A549 (cell line): ENCODE measurements around the gene TGFBR2. TPM values are rescaled to one million over a fixed set of nuclear protein-coding genes. Genes with fewer than 3 reads are reported as not detected.

Experiments
- ATAC-seq, 2 experiments: fragments of 200-7000 bp in 1 of 2; fragments of >200 bp in 1 of 2; cut with Nextera tagmentation in 1 of 2; cut with Tn5 transposase in 1 of 2; 3 replicates each; pipeline versions ENCODE4 v1.8.0 to v1.9.1; 2018 to 2020; ENCODE audit warnings: mild to moderate bottlenecking in 1 of 2, moderate library complexity in 1 of 2
- CTCF ChIA-PET: fragments of 300-600 bp; sonication (Branson Sonifier 250); formaldehyde crosslinking; extraction: SDS; loops from one replicate; lab custom pipeline; 2021; ENCODE audit warnings: antibody characterized with exemption, inconsistent platforms; lab: Yijun Ruan, JAX
- POLR2A ChIA-PET: fragments of 350-600 bp; formaldehyde crosslinking; extraction: SDS; loops from one replicate; lab custom pipeline; 2021; ENCODE audit warnings: antibody characterized with exemption, inconsistent platforms; lab: Yijun Ruan, JAX
- DNase-seq, 2 experiments: peaks; one replicate each; pipeline versions ENCODE4 v3.0.0 to v3.0.0-alpha.2; 2011 to 2016; ENCODE audit warnings: low read depth in 1 of 2, low spot score in 1 of 2
- FAIRE-seq: peaks from 2 replicates; lab custom pipeline; 2011; peaks lifted over from hg19 to GRCh38; lab: Jason Lieb, UNC
- H3K27ac ChIP-seq, 2 experiments: fragments of >200 bp; sonication (Bioruptor Twin); formaldehyde crosslinking; 3 replicates each; pipeline ENCODE4 v1.5.1; 2016 to 2017
- H3K4me1 ChIP-seq: fragments of >200 bp; sonication (Bioruptor Twin); formaldehyde crosslinking; 3 replicates; pipeline ENCODE4 v1.6.1; 2016
- H3K4me2 ChIP-seq: fragments of >200 bp; sonication (Bioruptor Twin); formaldehyde crosslinking; 3 replicates; pipeline ENCODE4 v1.6.1; 2016
- H3K4me3 ChIP-seq: fragments of >200 bp; sonication (Bioruptor Twin); formaldehyde crosslinking; 3 replicates; pipeline ENCODE4 v1.5.1; 2016
- H3K9me3 ChIP-seq: fragments of >200 bp; sonication (Bioruptor Twin); formaldehyde crosslinking; 3 replicates; pipeline ENCODE4 v1.6.1; 2016
- ATOH8 ChIP-seq: fragments of 250-450 bp; sonication (Bioruptor Pico); IDR thresholded peaks from 2 replicates; pipeline ENCODE4 v1.5.0; 2020; ENCODE audit warnings: low read depth, mild to moderate bottlenecking, moderate library complexity
- BHLHE40 ChIP-seq: IDR thresholded peaks from 2 replicates; pipeline ENCODE4 v1.6.1; 2012; ENCODE audit warnings: low read depth, low read length, inconsistent platforms
- CBX2 ChIP-seq: fragments of 200-600 bp; sonication (generic); IDR thresholded peaks from 2 replicates; pipeline ENCODE4 v1.6.1; 2016; ENCODE audit warnings: low read depth, mild to moderate bottlenecking, borderline replicate concordance
- EHF ChIP-seq: fragments of 250-450 bp; sonication (Bioruptor Pico); IDR thresholded peaks from 2 replicates; pipeline ENCODE4 v1.5.0; 2020; ENCODE audit warnings: mild to moderate bottlenecking
- ESRRA ChIP-seq: fragments of 150-350 bp; IDR thresholded peaks from 2 replicates; pipeline ENCODE4 v1.6.1; 2014; ENCODE audit warnings: mild to moderate bottlenecking, low read length, borderline replicate concordance
- FOSB ChIP-seq: fragments of 250-450 bp; sonication (Bioruptor Pico); IDR thresholded peaks from 2 replicates; pipeline ENCODE4 v1.5.0; 2020; ENCODE audit warnings: mild to moderate bottlenecking, moderate library complexity
- FOSL2 ChIP-seq, 2 experiments: fragments of 450-650 bp in 1 of 2; fragments of >200 bp in 1 of 2; sonication (Bioruptor Twin) in 1 of 2; formaldehyde crosslinking; IDR thresholded peaks; 2 replicates each; pipeline versions ENCODE4 v1.5.0 to v1.6.1; 2016 to 2020; ENCODE audit warnings: mild to moderate bottlenecking in 1 of 2, moderate library complexity in 1 of 2
- FOXS1 ChIP-seq: fragments of 250-450 bp; sonication (Bioruptor Pico); IDR thresholded peaks from 2 replicates; pipeline ENCODE4 v1.5.0; 2020; ENCODE audit warnings: mild to moderate bottlenecking, moderate library complexity
- HDAC2 ChIP-seq: fragments of 200-600 bp; sonication (generic); IDR thresholded peaks from 2 replicates; pipeline ENCODE4 v1.6.1; 2016
- HEYL ChIP-seq: fragments of 250-450 bp; sonication (Bioruptor Pico); IDR thresholded peaks from 2 replicates; pipeline ENCODE4 v1.8.0; 2021; ENCODE audit warnings: mild to moderate bottlenecking, moderate library complexity
- HMGXB4 ChIP-seq: fragments of 250-450 bp; sonication (Bioruptor Pico); IDR thresholded peaks from 2 replicates; pipeline ENCODE4 v1.5.0; 2021; ENCODE audit warnings: mild to moderate bottlenecking, moderate library complexity, borderline replicate concordance
- HOXA7 ChIP-seq: fragments of 250-450 bp; sonication (Bioruptor Pico); IDR thresholded peaks from 2 replicates; pipeline ENCODE4 v1.5.0; 2020; ENCODE audit warnings: mild to moderate bottlenecking, moderate library complexity
- KDM5A ChIP-seq: fragments of 200-600 bp; sonication (generic); IDR thresholded peaks from 2 replicates; pipeline ENCODE4 v1.6.1; 2016; ENCODE audit warnings: antibody characterized with exemption, mild to moderate bottlenecking
- MAFK ChIP-seq: fragments of 450-650 bp; IDR thresholded peaks from 2 replicates; pipeline ENCODE4 v1.6.1; 2014; ENCODE audit not compliant: partially characterized antibody
- PHF8 ChIP-seq: fragments of 200-600 bp; sonication (generic); IDR thresholded peaks from 2 replicates; pipeline ENCODE4 v1.6.1; 2016; ENCODE audit warnings: low read depth, mild to moderate bottlenecking, antibody characterized with exemption, moderate library complexity, borderline replicate concordance
- POLR2A ChIP-seq: IDR thresholded peaks from 2 replicates; pipeline ENCODE4 v1.6.1; 2012; ENCODE audit warnings: mild to moderate bottlenecking, low read length
- POLR2AphosphoS2 ChIP-seq: conservative IDR thresholded peaks from 2 replicates; pipeline ENCODE4 v1.6.1; 2012; ENCODE audit warnings: low read length, improper control_type of control experiment, inconsistent platforms
- RARB ChIP-seq: fragments of 250-450 bp; sonication (Bioruptor Pico); IDR thresholded peaks from 2 replicates; pipeline ENCODE4 v1.8.0; 2021; ENCODE audit warnings: mild to moderate bottlenecking, moderate library complexity
- RCOR1 ChIP-seq: fragments of 150-350 bp; IDR thresholded peaks from 2 replicates; pipeline ENCODE4 v1.6.1; 2014; ENCODE audit warnings: antibody characterized with exemption, low read length, low read depth
- REST ChIP-seq: fragments of 200-600 bp; sonication (generic); IDR thresholded peaks from 2 replicates; pipeline ENCODE4 v1.6.1; 2016; ENCODE audit warnings: antibody characterized with exemption, mild to moderate bottlenecking, moderate library complexity
- RFX5 ChIP-seq: fragments of 450-650 bp; IDR thresholded peaks from 2 replicates; pipeline ENCODE4 v1.7.1; 2014; ENCODE audit warnings: antibody characterized with exemption, mild to moderate bottlenecking, moderate library complexity
- SREBF2 ChIP-seq: fragments of 450-650 bp; IDR thresholded peaks from 2 replicates; pipeline ENCODE4 v1.6.1; 2014; ENCODE audit warnings: mild to moderate bottlenecking, moderate library complexity
- TFCP2L1 ChIP-seq: fragments of 250-450 bp; sonication (Bioruptor Pico); IDR thresholded peaks from 2 replicates; pipeline ENCODE4 v1.5.0; 2021; ENCODE audit warnings: mild to moderate bottlenecking
- USF2 ChIP-seq: fragments of 450-650 bp; IDR thresholded peaks from 2 replicates; pipeline ENCODE4 v1.6.1; 2014; ENCODE audit warnings: antibody characterized with exemption
- ZFP36 ChIP-seq: fragments of 450-650 bp; IDR thresholded peaks from 2 replicates; pipeline ENCODE4 v1.6.1; 2014; ENCODE audit warnings: borderline replicate concordance; ENCODE audit not compliant: partially characterized antibody
- ZNF302 ChIP-seq: fragments of 250-450 bp; sonication (Bioruptor Pico); IDR thresholded peaks from 2 replicates; pipeline ENCODE4 v1.9.0; 2021; ENCODE audit warnings: inconsistent platforms, mild to moderate bottlenecking, moderate library complexity
- WGBS: methylation state at CpG from one replicate; pipeline ENCODE4 v1.1.6; 2017; ENCODE audit errors: missing lambda C conversion rate; 5-methylcytosine and 5-hydroxymethylcytosine counted together
- polyA plus RNA-seq, 4 experiments: library from polyadenylated mRNA; depleted of rRNA in 3 of 4; stranded (reverse); fragments of >200 nt; fragmentation: RNase III in 1 of 4; extraction: RNeasy Plus Mini Kit Qiagen cat#74134 plus additional on column Dnase treatment in 1 of 4; gene quantifications; 2 replicates in 3 of 4; 3 replicates in 1 of 4; pipeline ENCODE4 v1.2.3, GENCODE V29; 2011 to 2017
- TF ChIP-seq, protein P1 (sequence below): IDR thresholded peaks from 2 replicates; pipeline ENCODE4 v1.6.1; 2012

Gene TGFBR2
- polyA plus RNA-seq, 2 of the 4 experiments (the other 2 are of a cell fraction) = 48.5 to 97.4 TPM

- peak overlapping the region in 1 of 2 experiments; percentile 45; a peak in 3 of 6 replicates for H3K27ac ChIP-seq
- DNase-seq (no peak), FAIRE-seq (no peak), ATAC-seq (no peak)
- CTCF ChIA-PET = interaction anchor here (1.1 kb wide), 1 partner anchor 82 kb away, joined by 3 read pairs; no protein-coding TSS in a partner anchor
- WGBS = 91% methylated on average over 2 of the region's 2 CpGs
- H3K4me1 ChIP-seq = peaks cover 46% of the 10 kb centered on the region
- POLR2A ChIA-PET = no interaction called here
- no peak overlapping the region for H3K4me3 ChIP-seq
- no peak overlapping the region for H3K4me2 ChIP-seq
- no peaks in the 10 kb centered on the region for H3K9me3 ChIP-seq
- TF ChIP-seq FOSB (CRISPR knock-in tag) = no peak
These were observed 59.1 kb downstream of the TGFBR2 start for GRCh38 chr3:30665539-30665938.

DNA sequence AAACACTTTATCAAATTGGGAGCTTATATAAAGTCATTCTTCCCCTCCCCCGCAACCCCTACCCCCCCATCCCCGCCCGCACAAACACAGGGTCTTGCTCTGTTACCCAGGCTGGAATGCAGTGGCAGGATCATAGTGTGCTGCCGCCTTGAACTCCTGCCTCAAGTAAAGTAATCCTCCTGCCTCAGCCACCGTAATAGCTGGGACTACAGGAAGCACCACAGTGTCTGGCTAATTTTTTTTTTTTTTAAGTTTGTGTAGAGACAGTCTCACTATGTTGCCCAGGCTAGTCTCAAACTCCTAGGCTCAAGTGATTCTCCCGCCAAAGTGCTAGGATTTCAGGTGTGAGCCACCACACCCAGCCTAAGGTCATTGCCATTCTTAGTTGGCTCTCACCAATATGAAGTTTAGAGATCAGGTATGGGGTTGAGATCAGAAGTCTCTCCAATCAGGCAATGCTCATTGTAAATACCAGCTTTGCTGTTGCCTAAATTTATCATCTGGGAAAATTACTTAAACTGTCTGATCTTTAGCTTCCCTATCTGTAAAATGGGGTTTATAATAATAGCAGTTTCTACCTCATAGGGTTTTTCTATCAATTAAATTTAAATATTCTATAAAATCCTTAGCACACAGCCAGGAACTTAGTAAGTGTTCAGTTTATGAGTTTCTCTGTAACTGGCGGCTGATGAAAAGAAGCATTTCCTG is 60.3 kb downstream of the TGFBR2 start:
- peak overlapping the region; percentile 20; the same call in 1 of the 3 replicates for H3K4me2 ChIP-seq
- no peak for FAIRE-seq
- peak in 1 of 2 experiments; percentile 31; a peak in 1 of 6 replicates for ATAC-seq
- H3K4me3 ChIP-seq = no peak overlapping the region
- CTCF ChIA-PET = interaction anchor here (0.7 to 1.2 kb wide), 3 partner anchors 10 to 1367 kb away, joined by 3 read pairs; no protein-coding TSS in a partner anchor
- H3K9me3 ChIP-seq = no peaks in the 10 kb centered on the region
- DNase-seq = no peak
- H3K4me1 ChIP-seq = peaks cover 36% of the 10 kb centered on the region
- TF ChIP-seq FOXS1 (CRISPR knock-in tag) (no peak), REST (no peak), CBX2 (no peak), MAFK (no peak), HMGXB4 (CRISPR knock-in tag) (no peak), RCOR1 (no peak), ESRRA (no peak), RFX5 (no peak), SREBF2 (no peak), EHF (CRISPR knock-in tag) (no peak), HDAC2 (no peak), ZNF302 (CRISPR knock-in tag) (no peak), ATOH8 (CRISPR knock-in tag) (no peak)
- TF ChIP-seq, protein P1, sequence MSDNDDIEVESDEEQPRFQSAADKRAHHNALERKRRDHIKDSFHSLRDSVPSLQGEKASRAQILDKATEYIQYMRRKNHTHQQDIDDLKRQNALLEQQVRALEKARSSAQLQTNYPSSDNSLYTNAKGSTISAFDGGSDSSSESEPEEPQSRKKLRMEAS = no peak
- peak overlapping the region in 1 of 2 experiments; percentile 52; a peak in 3 of 6 replicates for H3K27ac ChIP-seq
- WGBS = 86% methylated on average over 7 of the region's 7 CpGs
- POLR2A ChIA-PET = no interaction called here

- H3K4me3 ChIP-seq = no peak overlapping the region
- peaks cover 36% of the 10 kb centered on the region for H3K4me1 ChIP-seq
- CTCF ChIA-PET = interaction anchor here (1.2 kb wide), 1 partner anchor 10 kb away, joined by 3 read pairs; no protein-coding TSS in a partner anchor
- DNase-seq (no peak), ATAC-seq (peak in 1 of 2 experiments; percentile 29; a peak in 2 of 6 replicates), FAIRE-seq (no peak)
- H3K27ac ChIP-seq = peak overlapping the region in 1 of 2 experiments; percentile 52; a peak in 2 of 6 replicates
- no peaks in the 10 kb centered on the region for H3K9me3 ChIP-seq
- POLR2A ChIA-PET = no interaction called here
- WGBS = 91% methylated on average over 1 of the region's 1 CpG
- H3K4me2 ChIP-seq = peak overlapping the region; percentile 20; the same call in 1 of the 3 replicates
- TF ChIP-seq USF2 (no peak), FOXS1 (CRISPR knock-in tag) (no peak), RFX5 (no peak), HOXA7 (no peak), ZFP36 (no peak), POLR2A (no peak), KDM5A (no peak), TFCP2L1 (CRISPR knock-in tag) (no peak), POLR2AphosphoS2 (no peak), FOSL2 (IDR thresholded peaks at IDR 0.05) (no peak), FOSL2 (CRISPR knock-in tag; IDR thresholded peaks at IDR 0.05) (no peak), HEYL (no peak), RARB (CRISPR knock-in tag) (no peak), SREBF2 (no peak), PHF8 (no peak), BHLHE40 (no peak)
These were observed 60.9 kb downstream of the TGFBR2 start for GRCh38 chr3:30667280-30667651.
